ENCODE results near the gene UGCG. TPM values are rescaled to one million over a fixed set of nuclear protein-coding genes. Genes with fewer than 3 reads are reported as not detected.
"Not testable (repeated sequence)": the region's sequence is repeated elsewhere in the genome, so short reads cannot be mapped to it uniquely, and the experiment has no call there.

Gene UGCG
- polyA plus RNA-seq, 2 of the 4 experiments (the other 2 are of a cell fraction): 11.6 to 25.9 TPM

DNA sequence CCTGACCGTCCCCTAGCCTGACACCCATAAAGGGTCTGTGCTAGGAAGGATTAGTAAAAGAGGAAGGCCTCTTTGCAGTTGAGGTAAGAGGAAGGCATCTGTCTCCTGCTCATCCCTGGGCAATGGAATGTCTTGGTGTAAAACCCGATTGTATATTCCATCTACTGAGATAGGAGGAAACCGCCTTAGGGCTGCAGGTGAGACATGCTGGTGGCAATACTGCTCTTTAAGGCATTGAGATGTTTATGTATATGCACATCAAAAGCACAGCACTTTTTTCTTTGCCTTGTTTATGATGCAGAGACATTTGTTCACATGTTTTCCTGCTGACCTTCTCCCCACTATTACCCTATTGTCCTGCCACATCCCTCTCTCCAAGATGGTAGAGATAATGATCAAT is 20.9 kb upstream of the UGCG start:
- POLR2A ChIA-PET: not testable (repeated sequence)

DNA sequence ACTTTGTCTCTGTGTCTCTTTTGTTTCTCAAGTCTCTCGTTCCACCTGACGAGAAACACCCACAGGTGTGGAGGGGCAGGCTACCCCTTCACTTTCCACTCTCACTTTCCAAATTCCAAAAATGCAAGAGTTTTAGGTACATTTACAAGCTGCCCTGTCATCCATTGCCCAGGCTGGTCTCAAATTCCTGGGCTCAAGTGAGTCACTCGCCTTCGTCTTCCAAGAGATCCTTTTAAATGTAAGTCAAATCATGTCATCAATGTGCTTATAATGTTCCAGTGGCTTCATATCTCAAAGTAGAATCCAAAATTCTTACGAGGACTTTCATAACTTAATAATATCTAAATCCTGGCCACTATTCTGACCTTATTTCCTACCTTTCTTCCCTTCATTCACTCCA is 20.4 kb upstream of the UGCG start:
- Histone ChIP-seq H3K4me2 (no peak overlapping the region), H3K27ac (no peak overlapping the region), H3K4me1 (no peaks in the 10 kb centered on the region), H3K9me3 (0 out of 3 replicates have a peak, but pooled peaks cover 4% of the 10 kb centered on the region), H3K4me3 (no peak overlapping the region)
- ATAC-seq (no peak), FAIRE-seq (no peak), DNase-seq (ENCODE audit: low read depth in 1 of 2, low spot score in 1 of 2) (no peak)
- TF ChIP-seq CEBPB (IDR thresholded peaks at IDR 0.05) (no peak), MAZ (IDR thresholded peaks at IDR 0.05; ENCODE audit: borderline replicate concordance, low read depth, low read length) (no peak), POLR2A (IDR thresholded peaks at IDR 0.05; ENCODE audit: low read length) (no peak), ZFP36 (IDR thresholded peaks at IDR 0.05; ENCODE audit: borderline replicate concordance, partially characterized antibody) (no peak), JUN (IDR thresholded peaks at IDR 0.05) (no peak), FOXS1 (CRISPR knock-in tag; IDR thresholded peaks at IDR 0.05) (no peak), TP53 (CRISPR knock-in tag; IDR thresholded peaks at IDR 0.05) (no peak), PHF8 (IDR thresholded peaks at IDR 0.05; ENCODE audit: borderline replicate concordance, low read depth) (no peak), RCOR1 (IDR thresholded peaks at IDR 0.05; ENCODE audit: low read depth, low read length) (no peak), HOXB13 (CRISPR knock-in tag; IDR thresholded peaks at IDR 0.05; ENCODE audit: low read depth) (no peak), ZSCAN20 (CRISPR knock-in tag; IDR thresholded peaks at IDR 0.05) (no peak), NPAS2 (CRISPR knock-in tag; IDR thresholded peaks at IDR 0.05; ENCODE audit: borderline replicate concordance) (no peak), HDAC2 (IDR thresholded peaks at IDR 0.05) (no peak), KDM5A (IDR thresholded peaks at IDR 0.05) (no peak)
- TF ChIP-seq, protein P1, sequence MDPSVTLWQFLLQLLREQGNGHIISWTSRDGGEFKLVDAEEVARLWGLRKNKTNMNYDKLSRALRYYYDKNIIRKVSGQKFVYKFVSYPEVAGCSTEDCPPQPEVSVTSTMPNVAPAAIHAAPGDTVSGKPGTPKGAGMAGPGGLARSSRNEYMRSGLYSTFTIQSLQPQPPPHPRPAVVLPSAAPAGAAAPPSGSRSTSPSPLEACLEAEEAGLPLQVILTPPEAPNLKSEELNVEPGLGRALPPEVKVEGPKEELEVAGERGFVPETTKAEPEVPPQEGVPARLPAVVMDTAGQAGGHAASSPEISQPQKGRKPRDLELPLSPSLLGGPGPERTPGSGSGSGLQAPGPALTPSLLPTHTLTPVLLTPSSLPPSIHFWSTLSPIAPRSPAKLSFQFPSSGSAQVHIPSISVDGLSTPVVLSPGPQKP (IDR thresholded peaks at IDR 0.05; ENCODE audit: low read depth, low read length): no peak
- TF ChIP-seq, protein P2, sequence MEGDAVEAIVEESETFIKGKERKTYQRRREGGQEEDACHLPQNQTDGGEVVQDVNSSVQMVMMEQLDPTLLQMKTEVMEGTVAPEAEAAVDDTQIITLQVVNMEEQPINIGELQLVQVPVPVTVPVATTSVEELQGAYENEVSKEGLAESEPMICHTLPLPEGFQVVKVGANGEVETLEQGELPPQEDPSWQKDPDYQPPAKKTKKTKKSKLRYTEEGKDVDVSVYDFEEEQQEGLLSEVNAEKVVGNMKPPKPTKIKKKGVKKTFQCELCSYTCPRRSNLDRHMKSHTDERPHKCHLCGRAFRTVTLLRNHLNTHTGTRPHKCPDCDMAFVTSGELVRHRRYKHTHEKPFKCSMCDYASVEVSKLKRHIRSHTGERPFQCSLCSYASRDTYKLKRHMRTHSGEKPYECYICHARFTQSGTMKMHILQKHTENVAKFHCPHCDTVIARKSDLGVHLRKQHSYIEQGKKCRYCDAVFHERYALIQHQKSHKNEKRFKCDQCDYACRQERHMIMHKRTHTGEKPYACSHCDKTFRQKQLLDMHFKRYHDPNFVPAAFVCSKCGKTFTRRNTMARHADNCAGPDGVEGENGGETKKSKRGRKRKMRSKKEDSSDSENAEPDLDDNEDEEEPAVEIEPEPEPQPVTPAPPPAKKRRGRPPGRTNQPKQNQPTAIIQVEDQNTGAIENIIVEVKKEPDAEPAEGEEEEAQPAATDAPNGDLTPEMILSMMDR (IDR thresholded peaks at IDR 0.05): no peak
- TF ChIP-seq, protein P3, sequence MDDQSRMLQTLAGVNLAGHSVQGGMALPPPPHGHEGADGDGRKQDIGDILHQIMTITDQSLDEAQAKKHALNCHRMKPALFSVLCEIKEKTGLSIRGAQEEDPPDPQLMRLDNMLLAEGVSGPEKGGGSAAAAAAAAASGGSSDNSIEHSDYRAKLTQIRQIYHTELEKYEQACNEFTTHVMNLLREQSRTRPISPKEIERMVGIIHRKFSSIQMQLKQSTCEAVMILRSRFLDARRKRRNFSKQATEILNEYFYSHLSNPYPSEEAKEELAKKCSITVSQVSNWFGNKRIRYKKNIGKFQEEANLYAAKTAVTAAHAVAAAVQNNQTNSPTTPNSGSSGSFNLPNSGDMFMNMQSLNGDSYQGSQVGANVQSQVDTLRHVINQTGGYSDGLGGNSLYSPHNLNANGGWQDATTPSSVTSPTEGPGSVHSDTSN (IDR thresholded peaks at IDR 0.05): no peak
- ChIA-PET POLR2A (no interaction called here), CTCF (no interaction called here)
- WGBS (ENCODE audit: missing lambda C conversion rate): 89% methylated on average over 5 of the region's 5 CpGs

More for the DNA sequence above, 20.9 kb upstream of the UGCG start:
- ATAC-seq; H3K4me3 ChIP-seq; FAIRE-seq; CTCF ChIA-PET; H3K9me3 ChIP-seq; H3K4me1 ChIP-seq; H3K4me2 ChIP-seq; DNase-seq (ENCODE audit: low read depth in 1 of 2, low spot score in 1 of 2); H3K27ac ChIP-seq: not testable (repeated sequence)
- WGBS (ENCODE audit: missing lambda C conversion rate): 91% methylated on average over 3 of the region's 3 CpGs

DNA sequence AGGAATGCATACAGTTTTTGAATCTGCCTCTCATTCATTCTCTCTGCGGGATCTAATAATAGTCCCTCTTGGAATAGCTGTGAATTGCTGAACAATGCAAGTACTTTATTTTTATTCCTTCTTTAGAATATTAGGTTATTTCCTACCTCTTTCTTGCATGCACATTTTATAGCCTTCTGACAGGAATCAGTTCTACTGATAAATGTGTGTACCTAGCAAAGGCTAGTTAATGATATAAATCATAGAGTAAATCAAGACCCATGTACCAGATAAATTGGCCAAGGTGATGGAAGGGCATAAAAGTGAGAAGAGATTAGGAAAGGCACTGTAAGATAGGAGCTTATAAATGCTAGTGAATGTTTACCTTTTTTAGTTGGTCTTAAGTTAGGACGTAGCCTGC is 19.2 kb upstream of the UGCG start:
- CTCF ChIA-PET: interaction anchor here (0.6 to 0.7 kb wide), 2 partner anchors 43 to 96 kb away, joined by 3 to 4 read pairs; no protein-coding TSS in a partner anchor
- TF ChIP-seq, protein P4, sequence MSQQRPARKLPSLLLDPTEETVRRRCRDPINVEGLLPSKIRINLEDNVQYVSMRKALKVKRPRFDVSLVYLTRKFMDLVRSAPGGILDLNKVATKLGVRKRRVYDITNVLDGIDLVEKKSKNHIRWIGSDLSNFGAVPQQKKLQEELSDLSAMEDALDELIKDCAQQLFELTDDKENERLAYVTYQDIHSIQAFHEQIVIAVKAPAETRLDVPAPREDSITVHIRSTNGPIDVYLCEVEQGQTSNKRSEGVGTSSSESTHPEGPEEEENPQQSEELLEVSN (IDR thresholded peaks at IDR 0.05; ENCODE audit: borderline replicate concordance, low read depth): no peak
- TF ChIP-seq POLR2A (IDR thresholded peaks at IDR 0.05; ENCODE audit: low read length) (no peak), ZNF302 (CRISPR knock-in tag; IDR thresholded peaks at IDR 0.05) (no peak), BHLHE40 (IDR thresholded peaks at IDR 0.05; ENCODE audit: low read depth, low read length) (no peak), ESRRA (IDR thresholded peaks at IDR 0.05; ENCODE audit: borderline replicate concordance, low read length) (no peak), RARB (CRISPR knock-in tag; IDR thresholded peaks at IDR 0.05) (no peak), PHF8 (IDR thresholded peaks at IDR 0.05; ENCODE audit: borderline replicate concordance, low read depth) (no peak), NPAS2 (CRISPR knock-in tag; IDR thresholded peaks at IDR 0.05; ENCODE audit: borderline replicate concordance) (no peak)
- TF ChIP-seq, protein P2 (IDR thresholded peaks at IDR 0.05): no peak
- TF ChIP-seq, protein P5, sequence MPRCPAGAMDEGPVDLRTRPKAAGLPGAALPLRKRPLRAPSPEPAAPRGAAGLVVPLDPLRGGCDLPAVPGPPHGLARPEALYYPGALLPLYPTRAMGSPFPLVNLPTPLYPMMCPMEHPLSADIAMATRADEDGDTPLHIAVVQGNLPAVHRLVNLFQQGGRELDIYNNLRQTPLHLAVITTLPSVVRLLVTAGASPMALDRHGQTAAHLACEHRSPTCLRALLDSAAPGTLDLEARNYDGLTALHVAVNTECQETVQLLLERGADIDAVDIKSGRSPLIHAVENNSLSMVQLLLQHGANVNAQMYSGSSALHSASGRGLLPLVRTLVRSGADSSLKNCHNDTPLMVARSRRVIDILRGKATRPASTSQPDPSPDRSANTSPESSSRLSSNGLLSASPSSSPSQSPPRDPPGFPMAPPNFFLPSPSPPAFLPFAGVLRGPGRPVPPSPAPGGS (IDR thresholded peaks at IDR 0.05): no peak
- TF ChIP-seq, protein P6, sequence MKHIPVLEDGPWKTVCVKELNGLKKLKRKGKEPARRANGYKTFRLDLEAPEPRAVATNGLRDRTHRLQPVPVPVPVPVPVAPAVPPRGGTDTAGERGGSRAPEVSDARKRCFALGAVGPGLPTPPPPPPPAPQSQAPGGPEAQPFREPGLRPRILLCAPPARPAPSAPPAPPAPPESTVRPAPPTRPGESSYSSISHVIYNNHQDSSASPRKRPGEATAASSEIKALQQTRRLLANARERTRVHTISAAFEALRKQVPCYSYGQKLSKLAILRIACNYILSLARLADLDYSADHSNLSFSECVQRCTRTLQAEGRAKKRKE (CRISPR knock-in tag; IDR thresholded peaks at IDR 0.05; ENCODE audit: low read depth): no peak

More for the DNA sequence above, 19.2 kb upstream of the UGCG start:
- 90% methylated on average over 2 of the region's 2 CpGs for WGBS (ENCODE audit: missing lambda C conversion rate)
- FAIRE-seq: no peak
- no peak for ATAC-seq
- POLR2A ChIA-PET: no interaction called here
- no peak overlapping the region for H3K27ac ChIP-seq
- no peak overlapping the region for H3K4me2 ChIP-seq
- H3K9me3 ChIP-seq: 0 out of 3 replicates have a peak, but pooled peaks cover 7% of the 10 kb centered on the region
- no peak overlapping the region for H3K4me3 ChIP-seq
- DNase-seq (ENCODE audit: low read depth in 1 of 2, low spot score in 1 of 2): no peak
- no peaks in the 10 kb centered on the region for H3K4me1 ChIP-seq
